CD4-positive, alpha-beta memory T cell (primary cell): ENCODE results near the gene ASB1. TPM values are rescaled to one million over a fixed set of nuclear protein-coding genes. Genes with fewer than 3 reads are reported as not detected.

ENCODE experiments used
- CTCF ChIA-PET: fragments of 350-600 bp; sonication (Branson Sonifier 250); formaldehyde crosslinking; loops from one replicate; lab custom pipeline; 2021; ENCODE audit warnings: inconsistent platforms; ENCODE audit not compliant: partially characterized antibody; lab: Charles Lee
- POLR2A ChIA-PET: fragments of 350-600 bp; sonication (Branson Sonifier 250); formaldehyde crosslinking; loops from one replicate; lab custom pipeline; 2021; ENCODE audit not compliant: partially characterized antibody; lab: Charles Lee
- DNase-seq, 5 donors: peaks; one replicate each; pipeline versions ENCODE4 v3.0.0 to v3.0.0-alpha.2; 2020 to 2022; ENCODE audit warnings: mixed read lengths in 1 of 5
- H3K27ac ChIP-seq: one replicate; pipeline ENCODE4 v1.7.0; 2013; ENCODE audit warnings: low read depth, low read length
- H3K27me3 ChIP-seq: 2 replicates; pipeline ENCODE4 v1.7.0; 2013; ENCODE audit warnings: mild to moderate bottlenecking, low read length, moderate library complexity; ENCODE audit not compliant: insufficient read depth
- H3K36me3 ChIP-seq: 2 replicates; pipeline ENCODE4 v1.7.0; 2013; ENCODE audit warnings: mild to moderate bottlenecking, low read length, moderate library complexity; ENCODE audit not compliant: insufficient read depth
- H3K4me1 ChIP-seq: 2 replicates; pipeline ENCODE4 v1.7.0; 2013; ENCODE audit warnings: mild to moderate bottlenecking, low read length, moderate library complexity; ENCODE audit not compliant: insufficient read depth
- H3K4me3 ChIP-seq, 2 donors: one replicate each; pipeline ENCODE4 v1.7.0; 2013; ENCODE audit warnings: low read length in 2 of 2, mild to moderate bottlenecking in 1 of 2
- H3K9me3 ChIP-seq, 2 donors: one replicate each; pipeline ENCODE4 v1.7.0; 2013; ENCODE audit warnings: low read length in 2 of 2, control low read depth in 1 of 2; ENCODE audit not compliant: control insufficient read depth in 1 of 2
- H3K27ac Mint-ChIP-seq, 7 donors: one replicate each; pipeline ENCODE4 v1.8.0; 2020 to 2021; ENCODE audit warnings: mixed read lengths in 7 of 7, mild to moderate bottlenecking in 6 of 7, inconsistent platforms in 3 of 7, moderate library complexity in 3 of 7
- H3K27me3 Mint-ChIP-seq, 2 donors: one replicate each; pipeline ENCODE4 v1.8.0; 2020 to 2021; ENCODE audit warnings: mixed read lengths in 2 of 2
- H3K36me3 Mint-ChIP-seq, 2 donors: one replicate each; pipeline ENCODE4 v1.8.0; 2020 to 2021; ENCODE audit warnings: mixed read lengths in 2 of 2, inconsistent platforms in 1 of 2, mild to moderate bottlenecking in 1 of 2
- H3K4me1 Mint-ChIP-seq, 4 donors: one replicate each; pipeline ENCODE4 v1.8.0; 2020 to 2021; ENCODE audit warnings: mixed read lengths in 4 of 4, mild to moderate bottlenecking in 1 of 4
- H3K4me3 Mint-ChIP-seq, 8 donors: one replicate each; pipeline ENCODE4 v1.8.0; 2020 to 2021; ENCODE audit warnings: mixed read lengths in 8 of 8, mild to moderate bottlenecking in 7 of 8, moderate library complexity in 6 of 8, inconsistent platforms in 3 of 8
- H3K9me3 Mint-ChIP-seq, 8 donors: one replicate each; pipeline ENCODE4 v1.8.0; 2020 to 2021; ENCODE audit warnings: mixed read lengths in 8 of 8, mild to moderate bottlenecking in 5 of 8, inconsistent platforms in 3 of 8, moderate library complexity in 1 of 8
- intact Hi-C: fragments of 100-400 bp; cut with micrococcal nuclease; formaldehyde crosslinking; loops from one replicate; pipeline ENCODE4 v1.15.1; 2023
- polyA plus RNA-seq, 2 donors: library from polyadenylated mRNA; unstranded; fragments of 300-500 nt; fragmentation: Illumina TruSeq; gene quantifications; one replicate each; pipeline ENCODE4 v1.2.3, GENCODE V29; 2021
- total RNA-seq, 2 experiments: library from RNA; stranded (reverse); gene quantifications; one replicate each; pipeline ENCODE4 v1.2.3, GENCODE V29; 2021

The ASB1 gene
- total and polyA plus RNA-seq, 4 experiments from 2014 or later = 19.5 to 48.4 (median 34.5) TPM

- Mint-ChIP-seq H3K4me3 (no peak overlapping the region), H3K9me3 (no peaks in the 10 kb centered on the region), H3K36me3 (no peaks in the 10 kb centered on the region), H3K27me3 (no peaks in the 10 kb centered on the region), H3K4me1 (peaks cover 0 to 10% (median 2%) of the 10 kb centered on the region in 4 donors), H3K27ac (no peak overlapping the region)
- no peak for DNase-seq
- ChIA-PET CTCF (no interaction called here), POLR2A (no interaction called here)
- no peaks in the 10 kb centered on the region for H3K36me3 ChIP-seq
- H3K9me3 ChIP-seq = no peaks in the 10 kb centered on the region
- no peak overlapping the region for H3K4me3 ChIP-seq
- H3K27ac ChIP-seq = no peak overlapping the region
- no peaks in the 10 kb centered on the region for H3K27me3 ChIP-seq
- peaks cover 2% of the 10 kb centered on the region for H3K4me1 ChIP-seq
- intact Hi-C loops = no loop called here
Observed at GRCh38 chr2:238487652-238488346, 61.1 kb downstream of the ASB1 start.

GRCh38 chr2:238488347-238488826 is 61.7 kb downstream of the ASB1 start:
- Mint-ChIP-seq H3K27ac (no peak overlapping the region), H3K27me3 (no peaks in the 10 kb centered on the region), H3K36me3 (no peaks in the 10 kb centered on the region), H3K9me3 (no peaks in the 10 kb centered on the region), H3K4me1 (peaks cover 0 to 13% (median 6%) of the 10 kb centered on the region in 4 donors), H3K4me3 (no peak overlapping the region)
- DNase-seq = no peak
- no peaks in the 10 kb centered on the region for H3K27me3 ChIP-seq
- H3K9me3 ChIP-seq = no peaks in the 10 kb centered on the region
- ChIA-PET CTCF (no interaction called here), POLR2A (no interaction called here)
- intact Hi-C loops = no loop called here
- no peak overlapping the region for H3K27ac ChIP-seq
- H3K36me3 ChIP-seq = no peaks in the 10 kb centered on the region
- H3K4me3 ChIP-seq = no peak overlapping the region
- H3K4me1 ChIP-seq = peaks cover 8% of the 10 kb centered on the region

GRCh38 chr2:238489431-238489830 is 62.7 kb downstream of the ASB1 start:
- H3K27me3 ChIP-seq = no peaks in the 10 kb centered on the region
- CTCF ChIA-PET = no interaction called here
- H3K36me3 Mint-ChIP-seq = no peaks in the 10 kb centered on the region
- no peak for DNase-seq
- H3K9me3 Mint-ChIP-seq = no peaks in the 10 kb centered on the region
- H3K9me3 ChIP-seq = no peaks in the 10 kb centered on the region
- H3K4me3 Mint-ChIP-seq = no peak overlapping the region
- no peaks in the 10 kb centered on the region for H3K27me3 Mint-ChIP-seq
- POLR2A ChIA-PET = no interaction called here
- intact Hi-C loops = no loop called here
- H3K4me1 ChIP-seq = peaks cover 19% of the 10 kb centered on the region
- no peak overlapping the region for H3K27ac ChIP-seq
- no peak overlapping the region for H3K27ac Mint-ChIP-seq
- H3K4me3 ChIP-seq = no peak overlapping the region
- no peaks in the 10 kb centered on the region for H3K36me3 ChIP-seq
- peaks cover 9 to 24% (median 16%) of the 10 kb centered on the region in 4 donors for H3K4me1 Mint-ChIP-seq

- no peak overlapping the region for H3K27ac ChIP-seq
- no peaks in the 10 kb centered on the region for H3K36me3 ChIP-seq
- DNase-seq = no peak
- intact Hi-C loops = no loop called here
- H3K4me3 ChIP-seq = no peak overlapping the region
- ChIA-PET POLR2A (no interaction called here), CTCF (no interaction called here)
- Mint-ChIP-seq H3K4me3 (no peak overlapping the region), H3K36me3 (no peaks in the 10 kb centered on the region), H3K27me3 (no peaks in the 10 kb centered on the region), H3K9me3 (no peaks in the 10 kb centered on the region), H3K27ac (no peak overlapping the region), H3K4me1 (peaks cover 12 to 28% (median 20%) of the 10 kb centered on the region in 4 donors)
- no peaks in the 10 kb centered on the region for H3K9me3 ChIP-seq
- peaks cover 23% of the 10 kb centered on the region for H3K4me1 ChIP-seq
- no peaks in the 10 kb centered on the region for H3K27me3 ChIP-seq
Observed at GRCh38 chr2:238489896-238490295, 63.2 kb downstream of the ASB1 start.

GRCh38 chr2:238492840-238493239 is 66.1 kb downstream of the ASB1 start:
- Histone ChIP-seq H3K9me3 (no peaks in the 10 kb centered on the region), H3K27me3 (no peaks in the 10 kb centered on the region), H3K27ac (no peak overlapping the region), H3K4me1 (peaks cover 27% of the 10 kb centered on the region), H3K36me3 (no peaks in the 10 kb centered on the region), H3K4me3 (no peak overlapping the region)
- H3K4me3 Mint-ChIP-seq = no peak overlapping the region
- no peaks in the 10 kb centered on the region for H3K9me3 Mint-ChIP-seq
- ChIA-PET POLR2A (interaction anchor here (0.6 kb wide), 1 partner anchor 1435 kb away, joined by 4 read pairs; no protein-coding TSS in a partner anchor), CTCF (no interaction called here)
- no peaks in the 10 kb centered on the region for H3K27me3 Mint-ChIP-seq
- no peaks in the 10 kb centered on the region for H3K36me3 Mint-ChIP-seq
- intact Hi-C loops = no loop called here
- no peak for DNase-seq
- peaks cover 12 to 36% (median 26%) of the 10 kb centered on the region in 4 donors for H3K4me1 Mint-ChIP-seq
- H3K27ac Mint-ChIP-seq = peak overlapping the region in 6 of 7 donors; percentile 4 to 50 (median 44)

GRCh38 chr2:238493411-238493810 is 66.7 kb downstream of the ASB1 start:
- intact Hi-C loops = no loop called here
- peak overlapping the region in 4 of 7 donors; percentile 50 to 87 (median 73) for H3K27ac Mint-ChIP-seq
- H3K36me3 Mint-ChIP-seq = no peaks in the 10 kb centered on the region
- H3K4me1 Mint-ChIP-seq = peaks cover 12 to 36% (median 26%) of the 10 kb centered on the region in 4 donors
- ChIA-PET POLR2A (no interaction called here), CTCF (interaction anchor here (0.7 kb wide), 1 partner anchor 165 kb away, joined by 3 read pairs; no protein-coding TSS in a partner anchor)
- no peak for DNase-seq
- Histone ChIP-seq H3K27ac (no peak overlapping the region), H3K36me3 (no peaks in the 10 kb centered on the region), H3K4me1 (peaks cover 27% of the 10 kb centered on the region), H3K27me3 (no peaks in the 10 kb centered on the region), H3K4me3 (no peak overlapping the region), H3K9me3 (no peaks in the 10 kb centered on the region)
- H3K4me3 Mint-ChIP-seq = peak overlapping the region in 5 of 8 donors; percentile 36 to 80 (median 46)
- no peaks in the 10 kb centered on the region for H3K27me3 Mint-ChIP-seq
- H3K9me3 Mint-ChIP-seq = no peaks in the 10 kb centered on the region

- Mint-ChIP-seq H3K36me3 (no peaks in the 10 kb centered on the region), H3K9me3 (no peaks in the 10 kb centered on the region), H3K4me3 (peak overlapping the region in 7 of 8 donors; percentile 45 to 80 (median 64)), H3K27me3 (no peaks in the 10 kb centered on the region), H3K4me1 (peaks cover 12 to 36% (median 26%) of the 10 kb centered on the region in 4 donors), H3K27ac (peak overlapping the region; percentile 22 to 87 (median 76))
- peaks cover 27% of the 10 kb centered on the region for H3K4me1 ChIP-seq
- ChIA-PET POLR2A (no interaction called here), CTCF (interaction anchor here (0.7 kb wide), 1 partner anchor 165 kb away, joined by 3 read pairs; no protein-coding TSS in a partner anchor)
- no peaks in the 10 kb centered on the region for H3K27me3 ChIP-seq
- peak overlapping the region in 1 of 2 donors; percentile 20 for H3K4me3 ChIP-seq
- H3K9me3 ChIP-seq = no peaks in the 10 kb centered on the region
- H3K36me3 ChIP-seq = no peaks in the 10 kb centered on the region
- H3K27ac ChIP-seq = no peak overlapping the region
- intact Hi-C loops = no loop called here
- peak in 4 of 5 donors; percentile 5 to 22 (median 16) for DNase-seq
Observed at GRCh38 chr2:238493880-238494572, 67.3 kb downstream of the ASB1 start.
